ENCODE data around the gene SENP3. TPM values are rescaled to one million over a fixed set of nuclear protein-coding genes. Genes with fewer than 3 reads are reported as not detected.

SENP3 gene
- total RNA-seq, 1 donor from 2014 or later = 57.6 TPM

- H3K27me3 ChIP-seq = no peaks in the 10 kb centered on the region
- no peak for ATAC-seq
- TF ChIP-seq CTCF (IDR thresholded peaks at IDR 0.05) = no peak
- H3K9me3 ChIP-seq = no peaks in the 10 kb centered on the region
- H3K27ac ChIP-seq = no peak overlapping the region
- DNase-seq = no peak
- H3K4me1 ChIP-seq = peaks cover 61% of the 10 kb centered on the region
- H3K36me3 ChIP-seq = peaks cover 60% of the 10 kb centered on the region
- H3K4me3 ChIP-seq = peak overlapping the region; percentile 99
- intact Hi-C loops (cut with DNase I) = no loop called here
Measured at GRCh38 chr17:7575481-7575883, 13.8 kb downstream of the SENP3 start.

GRCh38 chr17:7575959-7576358 lies 14.2 kb downstream of the SENP3 start:
- H3K27ac ChIP-seq = no peak overlapping the region
- H3K27me3 ChIP-seq = no peaks in the 10 kb centered on the region
- ATAC-seq (no peak), DNase-seq (no peak)
- peaks cover 55% of the 10 kb centered on the region for H3K36me3 ChIP-seq
- peaks cover 61% of the 10 kb centered on the region for H3K4me1 ChIP-seq
- intact Hi-C loops (cut with DNase I) = no loop called here
- H3K4me3 ChIP-seq = no peak overlapping the region
- no peaks in the 10 kb centered on the region for H3K9me3 ChIP-seq
- TF ChIP-seq CTCF (IDR thresholded peaks at IDR 0.05) = no peak

GRCh38 chr17:7576432-7576937 lies 14.8 kb downstream of the SENP3 start:
- Histone ChIP-seq H3K4me3 (peak overlapping the region; percentile 12), H3K9me3 (no peaks in the 10 kb centered on the region), H3K27me3 (no peaks in the 10 kb centered on the region), H3K4me1 (peaks cover 63% of the 10 kb centered on the region), H3K36me3 (peaks cover 51% of the 10 kb centered on the region), H3K27ac (no peak overlapping the region)
- ATAC-seq (no peak), DNase-seq (no peak)
- no peak for TF ChIP-seq CTCF (IDR thresholded peaks at IDR 0.05)
- intact Hi-C loops (cut with DNase I) = no loop called here

GRCh38 chr17:7577327-7578199 lies 15.8 kb downstream of the SENP3 start:
- no peak for ATAC-seq
- Histone ChIP-seq H3K4me1 (peaks cover 65% of the 10 kb centered on the region), H3K27ac (peak overlapping the region; percentile 2), H3K4me3 (peak overlapping the region; percentile 72), H3K9me3 (no peaks in the 10 kb centered on the region), H3K27me3 (no peaks in the 10 kb centered on the region), H3K36me3 (peaks cover 51% of the 10 kb centered on the region)
- no peak for TF ChIP-seq CTCF (IDR thresholded peaks at IDR 0.05)
- DNase-seq = no peak
- intact Hi-C loops (cut with DNase I) = no loop called here

GRCh38 chr17:7579001-7579833 lies 17.5 kb downstream of the SENP3 start, which contains the start of gene CD68:
TSS of gene CD68 (plus strand) at chr17:7579638. CDS start at chr17:7579678, 40 bp downstream.
- H3K9me3 ChIP-seq = no peaks in the 10 kb centered on the region
- peaks cover 48% of the 10 kb centered on the region for H3K36me3 ChIP-seq
- intact Hi-C loops (cut with DNase I) = no loop called here
- no peak for TF ChIP-seq CTCF (IDR thresholded peaks at IDR 0.05)
- H3K4me1 ChIP-seq = peaks cover 68% of the 10 kb centered on the region
- DNase-seq (peak; percentile 86), ATAC-seq (peak; percentile 67)
- H3K27ac ChIP-seq = peak within 1 kb of the TSS; percentile 89
- H3K4me3 ChIP-seq = peak within 1 kb of the TSS; percentile 72
- H3K27me3 ChIP-seq = no peaks in the 10 kb centered on the region
